Stimulated activated CD8-positive, alpha-beta memory T cell treated with anti-CD3 and anti-CD28 coated beads, Interleukin-7, amount 100 ng/mL, for 48 hours (primary cell): Measurements from ENCODE around the gene CALML4.

ENCODE experiments used
- DNase-seq, 2 donors: peaks; one replicate each; pipeline ENCODE4 v3.0.0-alpha.2; 2020; ENCODE audit warnings: low read depth in 1 of 2; ENCODE audit errors: extremely low read depth in 1 of 2

The CALML4 gene

DNA sequence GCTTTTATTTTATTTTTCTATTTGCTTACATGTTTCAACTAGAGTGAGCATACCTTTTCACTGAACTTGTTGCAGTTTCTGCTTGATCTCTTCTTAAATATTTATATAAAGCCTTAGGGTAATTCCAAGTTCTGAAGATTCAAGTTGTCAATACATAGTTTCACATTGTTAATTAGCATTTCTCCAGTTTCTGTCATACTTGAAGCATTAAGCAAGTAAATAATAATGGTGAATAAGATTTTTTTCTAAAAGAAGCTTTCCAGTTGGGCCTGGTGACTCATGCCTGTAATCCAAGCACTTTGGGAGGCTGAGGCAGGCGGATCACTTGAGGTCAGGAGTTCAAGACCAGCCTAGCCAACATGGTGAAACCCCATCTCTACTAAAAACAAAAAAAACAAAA is 53.9 kb downstream of the CALML4 start:
- DNase-seq, result no peak

DNA sequence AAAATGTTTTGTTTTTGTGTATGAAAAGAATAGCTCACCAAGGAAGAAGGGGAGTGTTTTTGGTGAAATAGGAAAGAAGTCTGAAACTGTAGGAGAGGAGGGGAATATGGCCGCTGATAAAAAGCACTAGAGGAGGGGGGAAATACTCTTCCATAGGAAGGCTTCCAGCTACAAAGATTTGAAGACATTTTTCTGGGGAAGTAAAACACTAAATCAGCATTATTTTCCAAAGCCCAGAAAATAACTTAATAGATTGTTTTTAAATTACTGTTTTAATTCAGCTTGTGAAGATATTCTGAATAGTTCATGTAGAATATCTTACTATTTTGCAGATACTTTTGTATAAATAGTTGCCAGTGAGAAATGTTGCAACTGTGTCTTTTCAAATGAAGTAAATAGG is 54.9 kb downstream of the CALML4 start:
- DNase-seq, result no peak

GRCh38 chr15:68149059-68149458 is 56.1 kb downstream of the CALML4 start:
- no peak for DNase-seq

GRCh38 chr15:68148039-68148438 is 57.1 kb downstream of the CALML4 start:
- DNase-seq, result no peak

GRCh38 chr15:68145706-68146105 is 59.4 kb downstream of the CALML4 start:
- no peak for DNase-seq

DNA sequence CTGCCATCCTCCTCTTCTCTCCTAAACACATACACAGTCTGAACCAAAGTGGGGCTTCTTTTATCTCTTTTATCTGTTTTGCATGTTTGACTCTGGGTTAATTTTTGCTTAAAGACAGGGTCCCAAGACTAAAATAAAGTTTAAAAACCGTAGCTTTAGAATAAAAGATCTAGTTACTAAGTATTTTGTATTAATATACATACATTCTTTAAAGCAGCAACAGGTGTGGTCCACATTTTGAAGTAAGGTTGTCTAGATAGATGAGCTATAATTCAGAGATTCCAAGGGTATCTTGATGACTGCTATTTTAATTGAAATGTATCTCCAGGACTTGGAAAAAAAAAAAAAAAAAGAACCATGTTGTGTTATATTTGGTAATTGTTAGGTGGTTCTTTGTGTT is 61.3 kb downstream of the CALML4 start:
- DNase-seq, result no peak

- DNase-seq, result no peak
Measured at GRCh38 chr15:68143129-68143528, 62.0 kb downstream of the CALML4 start.
